CD4-positive, alpha-beta memory T cell (primary cell): ENCODE measurements around the gene RSL1D1. TPM values are rescaled to one million over a fixed set of nuclear protein-coding genes. Genes with fewer than 3 reads are reported as not detected.

Experiments used
- CTCF ChIA-PET: fragments of 350-600 bp; sonication (Branson Sonifier 250); formaldehyde crosslinking; loops from one replicate; lab custom pipeline; 2021; ENCODE audit warnings: inconsistent platforms; ENCODE audit not compliant: partially characterized antibody; lab: Charles Lee
- POLR2A ChIA-PET: fragments of 350-600 bp; sonication (Branson Sonifier 250); formaldehyde crosslinking; loops from one replicate; lab custom pipeline; 2021; ENCODE audit not compliant: partially characterized antibody; lab: Charles Lee
- DNase-seq, 5 donors: peaks; one replicate each; pipeline versions ENCODE4 v3.0.0 to v3.0.0-alpha.2; 2020 to 2022; ENCODE audit warnings: mixed read lengths in 1 of 5
- H3K27ac ChIP-seq: one replicate; pipeline ENCODE4 v1.7.0; 2013; ENCODE audit warnings: low read depth, low read length
- H3K27me3 ChIP-seq: 2 replicates; pipeline ENCODE4 v1.7.0; 2013; ENCODE audit warnings: mild to moderate bottlenecking, low read length, moderate library complexity; ENCODE audit not compliant: insufficient read depth
- H3K36me3 ChIP-seq: 2 replicates; pipeline ENCODE4 v1.7.0; 2013; ENCODE audit warnings: mild to moderate bottlenecking, low read length, moderate library complexity; ENCODE audit not compliant: insufficient read depth
- H3K4me1 ChIP-seq: 2 replicates; pipeline ENCODE4 v1.7.0; 2013; ENCODE audit warnings: mild to moderate bottlenecking, low read length, moderate library complexity; ENCODE audit not compliant: insufficient read depth
- H3K4me3 ChIP-seq, 2 donors: one replicate each; pipeline ENCODE4 v1.7.0; 2013; ENCODE audit warnings: low read length in 2 of 2, mild to moderate bottlenecking in 1 of 2
- H3K9me3 ChIP-seq, 2 donors: one replicate each; pipeline ENCODE4 v1.7.0; 2013; ENCODE audit warnings: low read length in 2 of 2, control low read depth in 1 of 2; ENCODE audit not compliant: control insufficient read depth in 1 of 2
- H3K27ac Mint-ChIP-seq, 7 donors: one replicate each; pipeline ENCODE4 v1.8.0; 2020 to 2021; ENCODE audit warnings: mixed read lengths in 7 of 7, mild to moderate bottlenecking in 6 of 7, inconsistent platforms in 3 of 7, moderate library complexity in 3 of 7
- H3K27me3 Mint-ChIP-seq, 2 donors: one replicate each; pipeline ENCODE4 v1.8.0; 2020 to 2021; ENCODE audit warnings: mixed read lengths in 2 of 2
- H3K36me3 Mint-ChIP-seq, 2 donors: one replicate each; pipeline ENCODE4 v1.8.0; 2020 to 2021; ENCODE audit warnings: mixed read lengths in 2 of 2, inconsistent platforms in 1 of 2, mild to moderate bottlenecking in 1 of 2
- H3K4me1 Mint-ChIP-seq, 4 donors: one replicate each; pipeline ENCODE4 v1.8.0; 2020 to 2021; ENCODE audit warnings: mixed read lengths in 4 of 4, mild to moderate bottlenecking in 1 of 4
- H3K4me3 Mint-ChIP-seq, 8 donors: one replicate each; pipeline ENCODE4 v1.8.0; 2020 to 2021; ENCODE audit warnings: mixed read lengths in 8 of 8, mild to moderate bottlenecking in 7 of 8, moderate library complexity in 6 of 8, inconsistent platforms in 3 of 8
- H3K9me3 Mint-ChIP-seq, 8 donors: one replicate each; pipeline ENCODE4 v1.8.0; 2020 to 2021; ENCODE audit warnings: mixed read lengths in 8 of 8, mild to moderate bottlenecking in 5 of 8, inconsistent platforms in 3 of 8, moderate library complexity in 1 of 8
- intact Hi-C: fragments of 100-400 bp; cut with micrococcal nuclease; formaldehyde crosslinking; loops from one replicate; pipeline ENCODE4 v1.15.1; 2023
- polyA plus RNA-seq, 2 donors: library from polyadenylated mRNA; unstranded; fragments of 300-500 nt; fragmentation: Illumina TruSeq; gene quantifications; one replicate each; pipeline ENCODE4 v1.2.3, GENCODE V29; 2021
- total RNA-seq, 2 experiments: library from RNA; stranded (reverse); gene quantifications; one replicate each; pipeline ENCODE4 v1.2.3, GENCODE V29; 2021

Gene RSL1D1
- total RNA-seq (100 to 1,000 TPM; 180 to 206 TPM), polyA plus RNA-seq (100 to 1,000 TPM; 124 to 325 TPM)

DNA sequence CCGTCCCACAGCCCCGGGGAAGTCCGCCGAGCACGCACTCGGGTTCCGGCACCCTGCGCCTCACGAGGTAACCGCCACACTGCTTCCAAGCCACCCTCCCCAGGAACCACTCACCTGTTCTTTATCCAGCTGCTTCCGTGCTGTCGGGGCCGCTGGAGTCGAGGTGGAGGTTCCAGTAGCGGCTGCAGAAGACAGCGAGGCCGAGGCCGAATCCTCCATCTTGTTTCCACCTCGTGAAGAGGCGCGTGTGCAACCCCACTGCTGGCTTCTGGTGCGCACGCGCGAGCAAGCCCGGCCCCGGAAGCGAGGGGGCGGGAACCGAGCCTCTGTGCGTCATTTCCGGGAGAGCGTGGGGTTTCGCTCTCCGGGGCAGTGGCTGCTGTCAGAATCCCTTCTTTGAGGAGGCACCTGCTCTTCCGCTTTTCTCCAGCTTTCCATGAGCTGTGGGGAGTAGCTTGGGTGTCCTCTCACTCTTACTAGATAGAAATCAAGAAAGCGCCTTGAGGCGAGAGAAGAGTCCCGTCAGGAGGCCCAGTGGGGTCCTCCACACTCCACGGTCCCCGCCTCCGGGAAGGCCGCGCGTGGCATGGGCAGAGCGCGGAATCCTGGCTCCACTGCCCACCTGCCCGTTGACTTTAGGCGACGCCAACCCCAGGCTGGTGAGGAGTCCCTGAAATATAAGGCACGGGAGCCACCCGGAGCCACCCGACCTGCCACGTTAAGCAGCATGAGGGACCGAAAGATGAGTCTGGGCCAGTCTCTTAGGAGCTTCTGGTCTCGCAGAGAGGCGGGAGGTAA lies at the start of gene RSL1D1:
Gene RSL1D1 (minus strand): TSS at position 249 of the 798 bp plus-strand sequence. CDS start 30 bp downstream, at position 219.
- H3K27ac Mint-ChIP-seq, result peak within 1 kb of the TSS; percentile 97 to 99 (median 98)
- Histone ChIP-seq H3K27me3 (no peaks in the 10 kb centered on the region), H3K36me3 (peaks cover 26% of the 10 kb centered on the region), H3K4me1 (peaks cover 54% of the 10 kb centered on the region), H3K27ac (peak within 1 kb of the TSS; percentile 94), H3K9me3 (no peaks in the 10 kb centered on the region), H3K4me3 (peak within 1 kb of the TSS; percentile 76 to 96)
- H3K4me3 Mint-ChIP-seq, result peak within 1 kb of the TSS; percentile 98 to 99 (median 99)
- intact Hi-C loops, result loop anchor here (1.0 to 5.0 kb wide), 7 partner anchors 54 to 909 kb away; partner anchors contain the start of genes CLEC16A, DEXI, SNX29 and TXNDC11
- H3K4me1 Mint-ChIP-seq, result peaks cover 27 to 77% (median 47%) of the 10 kb centered on the region in 4 donors
- H3K27me3 Mint-ChIP-seq, result no peaks in the 10 kb centered on the region
- POLR2A ChIA-PET, result interaction anchor here (0.8 to 3.1 kb wide), 10 partner anchors 18 to 229 kb away, joined by 3 to 18 read pairs (median 4); partner anchors contain the start of genes GSPT1, TXNDC11 and ZC3H7A
- peak; percentile 92 to 97 (median 95) for DNase-seq
- CTCF ChIA-PET, result interaction anchor here (1.1 kb wide), 2 partner anchors 60 to 216 kb away, joined by 3 to 4 read pairs; no protein-coding TSS in a partner anchor
- peaks cover 8 to 49% of the 10 kb centered on the region in 2 donors for H3K36me3 Mint-ChIP-seq
- peaks cover 0 to 3% (median 0%) of the 10 kb centered on the region in 8 donors for H3K9me3 Mint-ChIP-seq

DNA sequence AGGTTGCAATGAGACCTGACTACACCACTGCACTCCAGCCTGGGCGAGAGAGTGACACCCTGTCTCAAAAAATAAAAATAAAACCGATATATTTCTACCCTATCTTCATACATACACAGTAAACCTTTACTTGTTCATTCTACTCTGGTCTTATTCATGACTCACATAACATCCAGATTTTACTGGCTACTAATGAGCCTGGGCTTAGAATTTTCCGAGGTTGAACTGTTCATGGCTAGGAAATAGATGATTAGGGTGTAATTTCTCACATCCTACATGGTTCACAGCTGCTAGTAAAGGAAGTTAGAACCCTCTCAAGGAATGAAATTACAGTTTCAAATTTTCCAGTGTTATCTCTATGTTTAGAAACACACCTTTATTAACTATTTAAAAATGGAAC lies 49.7 kb upstream of the RSL1D1 start:
- Mint-ChIP-seq H3K4me1 (peaks cover 33 to 65% (median 53%) of the 10 kb centered on the region in 4 donors), H3K9me3 (no peaks in the 10 kb centered on the region), H3K36me3 (peaks cover 13 to 37% of the 10 kb centered on the region in 2 donors), H3K4me3 (peak overlapping the region in 2 of 8 donors; percentile 14 to 43), H3K27me3 (no peaks in the 10 kb centered on the region), H3K27ac (peak overlapping the region in 4 of 7 donors; percentile 55 to 72 (median 65))
- Histone ChIP-seq H3K36me3 (peaks cover 12% of the 10 kb centered on the region), H3K9me3 (no peaks in the 10 kb centered on the region), H3K27me3 (no peaks in the 10 kb centered on the region), H3K4me1 (peaks cover 39% of the 10 kb centered on the region), H3K4me3 (no peak overlapping the region), H3K27ac (no peak overlapping the region)
- intact Hi-C loops, result loop anchor here (2.0 kb wide), 1 partner anchor 14 kb away; the partner anchor contains the start of gene GSPT1
- POLR2A ChIA-PET, result interaction anchor here (1.9 to 2.3 kb wide), 2 partner anchors 13 to 15 kb away, joined by 6 to 7 read pairs; partner anchors contain the start of gene GSPT1
- CTCF ChIA-PET, result no interaction called here
- no peak for DNase-seq

DNA sequence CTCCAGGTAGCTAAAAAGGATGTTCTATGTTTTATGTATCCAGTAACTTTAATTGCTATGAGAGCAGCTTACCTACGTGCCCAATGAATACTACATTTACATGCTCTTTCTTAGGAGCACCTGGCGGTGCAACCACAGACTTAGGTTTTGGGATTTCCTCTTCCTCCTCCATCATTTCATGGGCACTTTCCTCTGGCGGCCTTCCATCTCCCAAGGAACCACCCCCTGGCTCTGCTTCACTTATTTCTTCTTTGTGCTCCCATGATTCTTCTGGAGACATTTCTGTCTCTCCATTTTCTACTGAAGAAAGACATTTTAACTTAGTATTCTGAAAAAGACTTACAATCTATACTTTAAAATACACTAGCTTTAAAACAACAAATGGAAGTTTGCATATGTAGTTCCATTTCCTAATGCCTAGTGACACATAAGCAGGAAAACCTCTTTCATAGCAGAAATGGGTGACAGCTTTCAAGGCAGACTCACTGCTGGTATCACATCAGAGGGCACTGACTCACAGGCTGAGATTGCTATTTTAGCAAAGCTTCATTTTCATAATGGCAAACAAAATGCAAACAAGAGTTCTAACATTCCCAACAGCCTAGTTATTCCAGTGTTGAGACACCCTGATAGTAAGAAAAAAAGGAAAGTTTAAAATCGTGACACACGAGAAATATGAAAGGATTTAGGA lies 45.3 kb upstream of the RSL1D1 start:
- no peaks in the 10 kb centered on the region for H3K9me3 ChIP-seq
- H3K27ac ChIP-seq, result no peak overlapping the region
- intact Hi-C loops, result no loop called here
- H3K4me1 ChIP-seq, result peaks cover 24% of the 10 kb centered on the region
- no peaks in the 10 kb centered on the region for H3K27me3 ChIP-seq
- ChIA-PET POLR2A (no interaction called here), CTCF (interaction anchor here (1.9 kb wide), 1 partner anchor 171 kb away, joined by 5 read pairs; no protein-coding TSS in a partner anchor)
- Mint-ChIP-seq H3K9me3 (no peaks in the 10 kb centered on the region), H3K4me3 (no peak overlapping the region), H3K27me3 (no peaks in the 10 kb centered on the region), H3K4me1 (peaks cover 25 to 43% (median 33%) of the 10 kb centered on the region in 4 donors), H3K36me3 (peaks cover 22 to 47% of the 10 kb centered on the region in 2 donors), H3K27ac (peak overlapping the region in 3 of 7 donors; percentile 42 to 76 (median 47))
- no peak for DNase-seq
- peaks cover 27% of the 10 kb centered on the region for H3K36me3 ChIP-seq
- no peak overlapping the region for H3K4me3 ChIP-seq

DNA sequence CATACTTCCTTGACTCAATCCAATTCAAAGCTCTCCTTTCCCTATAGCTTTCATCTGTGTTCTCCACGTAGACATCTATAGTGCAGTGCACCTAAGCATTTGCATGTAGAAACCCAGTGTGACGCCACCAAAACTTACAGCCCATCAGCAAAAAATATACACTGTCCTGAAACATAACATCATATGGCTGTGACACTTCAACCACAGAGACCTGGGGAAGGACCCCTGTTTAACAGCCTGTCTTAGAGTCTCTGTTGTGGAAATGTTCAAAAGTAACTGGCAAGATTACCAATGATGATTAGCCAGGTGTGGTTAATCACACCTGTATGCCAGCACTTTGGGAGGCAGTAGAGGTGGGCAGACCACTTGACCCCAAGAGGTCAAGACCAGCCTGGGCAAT lies 42.2 kb upstream of the RSL1D1 start:
- Histone ChIP-seq H3K4me1 (no peaks in the 10 kb centered on the region), H3K4me3 (no peak overlapping the region), H3K27me3 (no peaks in the 10 kb centered on the region), H3K9me3 (no peaks in the 10 kb centered on the region), H3K27ac (no peak overlapping the region), H3K36me3 (peaks cover 39% of the 10 kb centered on the region)
- POLR2A ChIA-PET, result no interaction called here
- peaks cover 10 to 15% (median 11%) of the 10 kb centered on the region in 4 donors for H3K4me1 Mint-ChIP-seq
- H3K36me3 Mint-ChIP-seq, result peaks cover 28 to 50% of the 10 kb centered on the region in 2 donors
- H3K27me3 Mint-ChIP-seq, result no peaks in the 10 kb centered on the region
- H3K4me3 Mint-ChIP-seq, result no peak overlapping the region
- H3K9me3 Mint-ChIP-seq, result no peaks in the 10 kb centered on the region
- CTCF ChIA-PET, result no interaction called here
- DNase-seq, result no peak
- intact Hi-C loops, result no loop called here
- H3K27ac Mint-ChIP-seq, result peak overlapping the region in 3 of 7 donors; percentile 13 to 59 (median 14)

DNA sequence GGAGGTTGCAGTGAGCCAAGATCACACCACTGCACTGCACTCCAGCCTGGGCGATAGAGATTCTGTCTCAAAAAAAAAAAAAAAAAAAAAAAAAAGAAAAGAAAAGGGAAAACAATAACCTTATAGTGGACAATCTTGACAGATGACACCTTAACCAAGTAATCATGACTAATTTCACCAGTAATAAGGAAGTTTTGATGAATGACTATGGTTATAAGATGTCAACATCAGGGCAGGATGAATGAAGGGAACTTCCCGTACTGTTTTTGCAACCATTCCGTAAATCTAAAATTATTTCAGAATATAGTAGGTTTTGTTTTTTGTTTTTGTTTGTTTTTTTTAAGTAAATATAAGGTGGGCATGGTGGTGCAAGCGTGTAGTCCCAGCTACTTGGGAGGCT lies 41.4 kb upstream of the RSL1D1 start:
- Mint-ChIP-seq H3K4me1 (peaks cover 5 to 9% (median 6%) of the 10 kb centered on the region in 4 donors), H3K9me3 (no peaks in the 10 kb centered on the region), H3K27ac (no peak overlapping the region), H3K36me3 (peaks cover 25 to 52% of the 10 kb centered on the region in 2 donors), H3K4me3 (no peak overlapping the region), H3K27me3 (no peaks in the 10 kb centered on the region)
- POLR2A ChIA-PET, result no interaction called here
- H3K9me3 ChIP-seq, result no peaks in the 10 kb centered on the region
- intact Hi-C loops, result no loop called here
- DNase-seq, result no peak
- CTCF ChIA-PET, result no interaction called here
- H3K27me3 ChIP-seq, result no peaks in the 10 kb centered on the region
- no peaks in the 10 kb centered on the region for H3K4me1 ChIP-seq
- H3K36me3 ChIP-seq, result peaks cover 39% of the 10 kb centered on the region
- no peak overlapping the region for H3K4me3 ChIP-seq
- no peak overlapping the region for H3K27ac ChIP-seq

DNA sequence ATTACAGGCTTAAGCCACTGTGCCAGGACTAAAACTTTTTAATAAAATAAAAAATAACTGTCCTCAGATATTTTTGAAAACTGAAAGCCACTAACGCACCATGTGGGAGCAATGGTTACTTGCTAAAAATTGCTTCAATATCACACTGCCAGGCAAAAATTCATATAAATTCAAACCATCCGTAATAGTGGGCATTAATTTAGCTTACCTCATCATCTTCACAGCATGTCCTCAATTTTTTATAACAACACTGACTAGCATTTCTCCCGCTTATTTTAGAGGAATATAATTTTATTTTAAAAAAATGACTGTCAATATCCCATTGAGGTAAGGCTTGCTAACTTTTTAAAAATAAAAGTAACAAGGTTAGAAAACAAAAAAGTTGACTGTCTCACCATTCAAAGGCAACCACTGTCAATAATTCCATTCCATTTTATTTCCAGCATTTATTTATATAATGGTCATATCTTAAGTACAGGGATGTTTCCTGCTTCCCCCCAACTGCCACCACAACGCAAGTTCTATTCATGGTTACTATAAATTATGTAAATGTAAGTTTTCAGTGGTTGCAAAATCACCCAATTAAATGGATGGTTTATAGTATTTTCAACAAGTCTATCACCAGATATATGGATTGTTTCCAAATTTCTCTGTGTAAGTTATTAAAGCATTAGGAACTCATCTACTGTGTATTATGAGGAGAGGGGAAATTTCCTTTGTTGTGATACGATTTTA lies 39.1 kb upstream of the RSL1D1 start:
- H3K4me1 Mint-ChIP-seq, result peaks cover 4 to 5% (median 5%) of the 10 kb centered on the region in 4 donors
- Histone ChIP-seq H3K4me1 (no peaks in the 10 kb centered on the region), H3K27me3 (no peaks in the 10 kb centered on the region), H3K36me3 (peaks cover 40% of the 10 kb centered on the region), H3K9me3 (no peaks in the 10 kb centered on the region), H3K4me3 (no peak overlapping the region), H3K27ac (no peak overlapping the region)
- POLR2A ChIA-PET, result no interaction called here
- no peaks in the 10 kb centered on the region for H3K9me3 Mint-ChIP-seq
- H3K36me3 Mint-ChIP-seq, result peaks cover 35 to 56% of the 10 kb centered on the region in 2 donors
- DNase-seq, result no peak
- H3K27ac Mint-ChIP-seq, result no peak overlapping the region
- no peak overlapping the region for H3K4me3 Mint-ChIP-seq
- H3K27me3 Mint-ChIP-seq, result no peaks in the 10 kb centered on the region
- CTCF ChIA-PET, result no interaction called here
- intact Hi-C loops, result no loop called here
